ENCODE results near the gene TRIM3. TPM values are rescaled to one million over a fixed set of nuclear protein-coding genes. Genes with fewer than 3 reads are reported as not detected.

TRIM3 gene
- total and polyA plus RNA-seq, 2 experiments from 2014 or later: 7.9 to 21.1 TPM

DNA sequence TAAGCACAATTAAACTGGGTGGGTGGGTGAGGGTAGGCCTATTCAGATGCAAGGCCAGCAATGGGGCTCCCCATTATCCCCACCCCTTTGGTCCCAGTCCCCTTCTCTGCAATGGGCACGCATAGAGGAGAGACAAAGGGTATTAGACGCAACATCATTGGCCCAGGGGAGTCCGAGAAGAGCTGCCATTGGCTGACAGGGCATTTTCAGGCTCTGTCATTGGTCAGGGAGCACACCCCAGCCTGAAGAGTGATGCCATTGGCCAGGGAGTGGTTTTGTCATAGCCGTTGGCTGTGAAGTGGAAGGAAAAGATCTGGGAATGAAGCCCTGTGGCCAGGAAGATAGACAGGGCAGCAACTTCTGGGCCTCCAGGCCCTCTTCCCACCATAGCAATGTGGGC, 2.8 kb upstream of the TRIM3 start:
- Histone ChIP-seq H4K20me1 (replicated peaks; ENCODE audit: insufficient read depth) (peaks cover 4% of the 10 kb centered on the region), H3K9me2 (ENCODE audit: insufficient read depth) (no peaks in the 10 kb centered on the region), H3F3A (replicated peaks; ENCODE audit: low read depth) (0 out of 2 replicates have a peak, but pooled peaks cover 15% of the 10 kb centered on the region), H3K4me1 (ENCODE audit: insufficient read depth) (peaks cover 22% of the 10 kb centered on the region), H3K4me3 (no peak overlapping the region), H2AFZ (no peak overlapping the region), H3K4me2 (no peak overlapping the region), H3K79me2 (replicated peaks; ENCODE audit: insufficient read depth) (peaks cover 19% of the 10 kb centered on the region), H3K27ac (ENCODE audit: low read depth) (no peak overlapping the region; the same call in 1 of the 2 replicates), H3K27me3 (ENCODE audit: insufficient read depth) (no peaks in the 10 kb centered on the region), H3K36me3 (ENCODE audit: insufficient read depth) (peaks cover 4% of the 10 kb centered on the region; the same call in 1 of the 2 replicates)
- H3K27ac Mint-ChIP-seq: no peak overlapping the region
- TF ChIP-seq, protein P1, sequence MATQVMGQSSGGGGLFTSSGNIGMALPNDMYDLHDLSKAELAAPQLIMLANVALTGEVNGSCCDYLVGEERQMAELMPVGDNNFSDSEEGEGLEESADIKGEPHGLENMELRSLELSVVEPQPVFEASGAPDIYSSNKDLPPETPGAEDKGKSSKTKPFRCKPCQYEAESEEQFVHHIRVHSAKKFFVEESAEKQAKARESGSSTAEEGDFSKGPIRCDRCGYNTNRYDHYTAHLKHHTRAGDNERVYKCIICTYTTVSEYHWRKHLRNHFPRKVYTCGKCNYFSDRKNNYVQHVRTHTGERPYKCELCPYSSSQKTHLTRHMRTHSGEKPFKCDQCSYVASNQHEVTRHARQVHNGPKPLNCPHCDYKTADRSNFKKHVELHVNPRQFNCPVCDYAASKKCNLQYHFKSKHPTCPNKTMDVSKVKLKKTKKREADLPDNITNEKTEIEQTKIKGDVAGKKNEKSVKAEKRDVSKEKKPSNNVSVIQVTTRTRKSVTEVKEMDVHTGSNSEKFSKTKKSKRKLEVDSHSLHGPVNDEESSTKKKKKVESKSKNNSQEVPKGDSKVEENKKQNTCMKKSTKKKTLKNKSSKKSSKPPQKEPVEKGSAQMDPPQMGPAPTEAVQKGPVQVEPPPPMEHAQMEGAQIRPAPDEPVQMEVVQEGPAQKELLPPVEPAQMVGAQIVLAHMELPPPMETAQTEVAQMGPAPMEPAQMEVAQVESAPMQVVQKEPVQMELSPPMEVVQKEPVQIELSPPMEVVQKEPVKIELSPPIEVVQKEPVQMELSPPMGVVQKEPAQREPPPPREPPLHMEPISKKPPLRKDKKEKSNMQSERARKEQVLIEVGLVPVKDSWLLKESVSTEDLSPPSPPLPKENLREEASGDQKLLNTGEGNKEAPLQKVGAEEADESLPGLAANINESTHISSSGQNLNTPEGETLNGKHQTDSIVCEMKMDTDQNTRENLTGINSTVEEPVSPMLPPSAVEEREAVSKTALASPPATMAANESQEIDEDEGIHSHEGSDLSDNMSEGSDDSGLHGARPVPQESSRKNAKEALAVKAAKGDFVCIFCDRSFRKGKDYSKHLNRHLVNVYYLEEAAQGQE (IDR thresholded peaks at IDR 0.05; ENCODE audit: unreplicated experiment): no peak
- TF ChIP-seq STAT1 (IDR thresholded peaks at IDR 0.05; ENCODE audit: unreplicated experiment) (no peak), NANOG (IDR thresholded peaks at IDR 0.05; ENCODE audit: borderline replicate concordance) (no peak)
- TF ChIP-seq, protein P2, sequence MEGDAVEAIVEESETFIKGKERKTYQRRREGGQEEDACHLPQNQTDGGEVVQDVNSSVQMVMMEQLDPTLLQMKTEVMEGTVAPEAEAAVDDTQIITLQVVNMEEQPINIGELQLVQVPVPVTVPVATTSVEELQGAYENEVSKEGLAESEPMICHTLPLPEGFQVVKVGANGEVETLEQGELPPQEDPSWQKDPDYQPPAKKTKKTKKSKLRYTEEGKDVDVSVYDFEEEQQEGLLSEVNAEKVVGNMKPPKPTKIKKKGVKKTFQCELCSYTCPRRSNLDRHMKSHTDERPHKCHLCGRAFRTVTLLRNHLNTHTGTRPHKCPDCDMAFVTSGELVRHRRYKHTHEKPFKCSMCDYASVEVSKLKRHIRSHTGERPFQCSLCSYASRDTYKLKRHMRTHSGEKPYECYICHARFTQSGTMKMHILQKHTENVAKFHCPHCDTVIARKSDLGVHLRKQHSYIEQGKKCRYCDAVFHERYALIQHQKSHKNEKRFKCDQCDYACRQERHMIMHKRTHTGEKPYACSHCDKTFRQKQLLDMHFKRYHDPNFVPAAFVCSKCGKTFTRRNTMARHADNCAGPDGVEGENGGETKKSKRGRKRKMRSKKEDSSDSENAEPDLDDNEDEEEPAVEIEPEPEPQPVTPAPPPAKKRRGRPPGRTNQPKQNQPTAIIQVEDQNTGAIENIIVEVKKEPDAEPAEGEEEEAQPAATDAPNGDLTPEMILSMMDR (conservative IDR thresholded peaks at IDR 0.05; ENCODE audit: low read depth in 2 of 2): no peak
- no peak overlapping the region; the same call in 2 of the 3 replicates for H3K4me3 Mint-ChIP-seq
- DNase-seq (ENCODE audit: low spot score) (peak; percentile 33), ATAC-seq (no peak)
- peaks cover 40% of the 10 kb centered on the region for H3K4me1 Mint-ChIP-seq
- no peaks in the 10 kb centered on the region; the same call in 2 of the 3 replicates for H3K9me3 Mint-ChIP-seq
- H3K27me3 Mint-ChIP-seq (ENCODE audit: insufficient read depth, low read depth, poor library complexity): peaks cover 18% of the 10 kb centered on the region
- peaks cover 36% of the 10 kb centered on the region for H3K36me3 Mint-ChIP-seq (ENCODE audit: low read depth)

DNA sequence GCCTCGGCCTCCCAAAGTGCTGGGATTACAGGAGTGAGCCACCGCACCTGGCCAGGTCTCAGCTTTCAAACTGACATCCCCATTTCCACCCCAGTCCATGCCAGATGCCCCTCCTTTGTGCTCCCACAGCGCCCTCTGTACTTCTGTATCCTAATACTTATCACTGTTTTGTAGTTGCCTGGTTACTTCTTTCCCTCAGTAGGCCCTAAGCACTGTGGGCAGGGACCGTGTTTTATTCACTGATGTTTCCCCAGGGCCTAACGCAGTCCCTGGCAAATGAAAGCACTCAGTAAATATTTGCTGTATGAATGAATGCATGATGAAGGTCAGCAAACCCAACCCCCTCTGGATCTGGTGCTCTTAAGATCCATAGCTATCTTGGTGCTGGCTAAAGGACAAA, 2.2 kb upstream of the TRIM3 start:
- Histone ChIP-seq H3K9me2 (ENCODE audit: insufficient read depth) (no peaks in the 10 kb centered on the region), H3F3A (replicated peaks; ENCODE audit: low read depth) (0 out of 2 replicates have a peak, but pooled peaks cover 15% of the 10 kb centered on the region), H3K4me3 (no peak overlapping the region), H2AFZ (no peak overlapping the region), H3K4me1 (ENCODE audit: insufficient read depth) (peaks cover 22% of the 10 kb centered on the region), H3K79me2 (replicated peaks; ENCODE audit: insufficient read depth) (peaks cover 17% of the 10 kb centered on the region), H3K27me3 (ENCODE audit: insufficient read depth) (no peaks in the 10 kb centered on the region), H3K27ac (ENCODE audit: low read depth) (peak overlapping the region; percentile 75; the same call in 1 of the 2 replicates), H3K36me3 (ENCODE audit: insufficient read depth) (peaks cover 4% of the 10 kb centered on the region; the same call in 1 of the 2 replicates), H3K4me2 (no peak overlapping the region), H4K20me1 (replicated peaks; ENCODE audit: insufficient read depth) (peaks cover 4% of the 10 kb centered on the region)
- Mint-ChIP-seq H3K27me3 (ENCODE audit: insufficient read depth, low read depth, poor library complexity) (peaks cover 18% of the 10 kb centered on the region), H3K4me3 (no peak overlapping the region; the same call in 2 of the 3 replicates), H3K36me3 (ENCODE audit: low read depth) (peaks cover 36% of the 10 kb centered on the region), H3K4me1 (peaks cover 40% of the 10 kb centered on the region), H3K9me3 (no peaks in the 10 kb centered on the region; the same call in 2 of the 3 replicates), H3K27ac (peak overlapping the region; percentile 40; the same call in 1 of the 2 replicates)
- DNase-seq (ENCODE audit: low spot score) (peak; percentile 83), ATAC-seq (peak; percentile 11)
- no peak for TF ChIP-seq ZNF114 (CRISPR knock-in tag; IDR thresholded peaks at IDR 0.05)
- TF ChIP-seq, protein P2 (conservative IDR thresholded peaks at IDR 0.05; ENCODE audit: low read depth in 2 of 2): peak; percentile 38 to 64; a peak in 3 of 4 replicates
